NCI-H1092 (cell line): ENCODE results near the gene SIRT4.

Experiments used
- DNase-seq: peaks from one replicate; lab custom pipeline; 2025; lab: John Stamatoyannopoulos, UW

SIRT4 gene

DNA sequence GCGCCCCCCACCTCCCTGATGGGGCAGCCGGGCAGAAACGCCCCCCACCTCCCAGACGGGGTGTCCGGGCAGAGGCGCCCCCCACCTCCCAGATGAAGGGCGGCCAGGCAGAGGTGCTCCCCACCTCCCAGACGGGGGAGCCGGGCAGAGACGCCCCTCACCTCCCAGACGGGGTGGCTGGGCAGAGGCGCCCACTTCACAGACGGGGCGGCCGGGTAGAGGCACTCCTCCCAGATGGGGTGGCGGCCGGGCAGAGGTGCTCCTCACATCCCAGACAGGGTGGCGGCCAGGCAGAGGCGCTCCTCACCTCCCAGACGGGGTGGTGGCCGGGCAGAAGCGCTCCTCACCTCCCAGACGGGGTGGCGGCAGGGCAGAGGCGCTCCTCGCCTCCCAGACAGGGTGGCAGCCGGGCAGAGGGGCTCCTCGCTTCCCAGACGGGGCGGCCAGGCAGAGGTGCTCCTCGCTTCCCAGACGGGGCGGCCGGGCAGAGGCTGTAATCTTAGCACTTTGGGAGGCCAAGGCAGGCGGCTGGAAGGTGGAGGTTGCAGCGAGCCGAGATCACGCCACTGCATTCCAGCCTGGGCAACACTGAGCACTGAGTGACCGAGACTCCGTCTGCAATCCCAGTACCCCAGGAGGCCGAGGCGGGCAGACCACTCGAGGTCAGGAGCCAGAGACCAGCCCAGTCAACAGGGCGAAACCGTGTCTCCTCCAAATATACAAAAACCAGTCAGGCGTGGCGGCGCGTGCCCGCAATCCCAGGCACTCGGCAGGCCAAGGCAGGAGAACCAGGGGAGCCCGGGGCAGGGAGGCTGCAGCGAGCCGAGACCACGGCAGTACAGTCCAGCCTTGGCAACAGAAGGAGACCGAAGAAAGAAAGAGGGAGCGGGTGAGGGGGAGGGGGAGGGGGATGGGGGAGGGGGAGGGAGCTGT is 23.7 kb upstream of the SIRT4 start:
- no peak for DNase-seq

DNA sequence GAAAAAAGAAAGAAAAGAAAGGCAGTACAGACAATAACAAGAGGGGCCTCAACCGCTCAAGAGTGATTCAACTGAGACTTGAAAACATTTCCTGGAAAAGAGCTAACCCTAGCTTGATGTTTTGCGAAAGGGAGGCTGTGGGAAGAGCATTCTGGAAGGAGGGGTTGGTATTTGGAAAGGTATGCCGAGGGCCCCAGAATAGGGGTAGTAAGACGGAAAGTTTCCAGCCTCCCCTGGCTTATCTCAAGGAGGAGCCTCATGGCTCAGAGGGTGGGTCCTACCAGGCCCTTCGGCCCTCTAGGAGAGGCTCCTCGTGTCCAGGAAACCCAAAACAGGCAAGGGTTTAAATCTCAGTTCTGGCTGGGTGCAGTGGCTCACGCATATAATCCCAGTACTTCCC is 18.8 kb upstream of the SIRT4 start:
- DNase-seq = no peak

DNA sequence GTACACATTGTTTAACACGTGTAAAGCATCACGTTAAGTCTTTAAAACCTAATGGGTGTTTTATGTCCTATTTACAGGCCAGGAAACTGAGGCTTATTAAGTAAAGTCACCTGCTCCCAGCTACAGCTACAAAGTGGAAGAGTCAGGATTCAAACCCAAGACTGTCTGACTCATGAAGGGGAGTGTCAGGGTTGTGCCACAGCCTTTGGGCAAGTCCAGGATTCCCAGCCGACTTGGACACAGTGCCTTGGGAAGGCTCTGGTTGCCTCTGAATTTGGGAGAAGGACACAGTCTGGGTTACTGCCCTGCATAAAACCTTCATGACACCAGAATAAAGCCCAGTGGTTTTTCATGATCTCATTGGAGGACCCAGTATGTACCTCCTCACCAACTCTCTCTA is 17.7 kb upstream of the SIRT4 start:
- DNase-seq = no peak

DNA sequence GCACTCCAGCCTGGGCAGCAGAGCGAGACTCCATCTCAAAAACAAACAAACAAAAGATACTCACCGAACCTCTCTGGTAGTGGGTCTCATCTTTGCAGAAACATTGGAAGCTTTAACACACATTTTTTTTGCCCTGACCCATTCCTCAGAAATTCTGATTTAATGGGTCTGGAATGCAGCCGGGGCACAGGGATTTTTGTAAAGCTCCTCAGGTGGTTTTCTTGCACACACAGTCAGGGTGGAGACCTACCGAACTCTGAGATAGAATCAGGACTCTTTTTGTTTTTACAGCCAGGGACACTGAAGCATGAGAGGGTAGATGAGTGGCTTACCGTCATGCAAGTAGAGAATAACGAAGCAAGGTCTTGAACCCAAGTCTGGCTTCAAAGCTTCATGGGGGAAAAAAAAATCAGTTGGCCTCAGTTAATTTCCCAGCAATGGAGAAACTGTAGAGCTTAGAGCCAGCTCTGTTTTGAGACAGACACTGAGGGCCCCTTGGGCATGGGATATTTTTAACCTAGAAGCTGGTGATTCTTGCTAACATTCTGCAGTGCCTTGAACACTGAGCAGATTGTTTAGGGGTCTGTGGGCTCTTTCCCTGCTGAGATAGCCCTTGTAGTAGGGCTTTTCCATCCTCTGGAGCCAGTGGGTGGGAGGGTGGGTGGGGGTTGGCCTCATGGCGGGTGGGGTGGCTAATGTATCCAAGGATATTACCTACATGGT is 15.2 kb upstream of the SIRT4 start:
- DNase-seq = no peak

DNA sequence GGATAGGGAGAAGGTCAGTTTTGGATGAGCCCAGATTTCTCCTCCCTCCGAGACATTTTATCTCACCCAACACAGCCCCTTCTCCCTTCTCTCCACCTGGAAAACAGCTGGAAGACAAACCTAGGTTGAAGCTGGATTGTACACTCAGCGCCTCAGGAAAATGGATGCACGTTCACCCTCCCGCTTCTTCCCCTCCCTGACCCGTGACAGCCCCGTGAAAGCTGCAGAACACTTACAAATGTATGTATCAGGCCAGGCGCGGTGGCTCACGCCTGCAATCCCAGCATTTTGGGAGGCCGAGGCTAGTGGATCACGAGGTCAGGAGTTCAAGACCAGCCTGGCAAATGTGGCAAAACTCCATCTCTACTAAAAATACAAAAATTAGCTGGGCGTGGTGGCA is 14.6 kb upstream of the SIRT4 start:
- DNase-seq = no peak

DNA sequence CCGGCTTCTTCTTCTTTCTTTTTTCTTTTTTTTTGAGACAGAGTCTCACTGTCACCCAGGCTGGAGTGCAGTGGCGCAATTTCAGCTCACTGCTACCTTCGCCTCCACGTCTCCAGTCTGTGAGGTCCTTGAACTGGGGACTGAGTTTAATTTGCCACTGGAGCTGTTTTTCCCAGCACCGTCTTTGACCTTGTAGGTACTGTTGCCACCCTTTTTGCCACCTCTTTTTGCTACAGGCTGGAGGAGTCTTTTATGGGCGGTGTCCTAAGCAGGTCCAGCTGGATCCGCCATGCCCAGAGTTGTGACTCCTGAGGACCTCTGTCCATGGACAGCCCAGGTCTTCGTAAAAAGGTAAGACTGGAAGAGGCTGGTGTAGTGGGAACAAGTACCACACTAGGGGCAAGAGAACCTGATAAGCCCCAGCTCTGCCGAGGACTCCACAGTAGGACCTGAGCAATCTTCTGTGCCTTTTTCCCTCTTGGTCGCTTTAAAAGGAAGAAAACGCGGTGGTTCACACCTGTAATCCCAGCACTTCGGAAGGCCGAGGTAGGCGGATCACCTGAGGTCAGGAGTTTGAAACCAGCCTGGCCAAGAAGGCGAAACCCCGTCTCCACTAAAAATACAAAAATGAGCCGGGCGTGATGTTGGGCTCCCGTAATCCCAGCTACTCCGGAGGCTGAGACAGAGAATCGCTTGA is 11.4 kb upstream of the SIRT4 start:
- no peak for DNase-seq

DNA sequence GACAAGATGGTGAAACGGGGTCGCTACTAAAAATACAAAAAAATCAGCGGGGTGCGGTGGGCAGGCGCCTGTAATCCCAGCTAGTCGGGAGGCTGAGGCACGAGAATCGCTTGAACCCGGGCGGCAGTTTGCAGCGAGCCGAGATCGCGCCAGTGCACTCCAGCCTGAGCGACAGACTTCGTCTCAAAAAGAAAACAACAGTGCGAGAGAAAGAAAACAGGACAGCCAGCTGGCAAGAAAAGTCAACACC is 9.8 kb upstream of the SIRT4 start:
- no peak for DNase-seq

DNA sequence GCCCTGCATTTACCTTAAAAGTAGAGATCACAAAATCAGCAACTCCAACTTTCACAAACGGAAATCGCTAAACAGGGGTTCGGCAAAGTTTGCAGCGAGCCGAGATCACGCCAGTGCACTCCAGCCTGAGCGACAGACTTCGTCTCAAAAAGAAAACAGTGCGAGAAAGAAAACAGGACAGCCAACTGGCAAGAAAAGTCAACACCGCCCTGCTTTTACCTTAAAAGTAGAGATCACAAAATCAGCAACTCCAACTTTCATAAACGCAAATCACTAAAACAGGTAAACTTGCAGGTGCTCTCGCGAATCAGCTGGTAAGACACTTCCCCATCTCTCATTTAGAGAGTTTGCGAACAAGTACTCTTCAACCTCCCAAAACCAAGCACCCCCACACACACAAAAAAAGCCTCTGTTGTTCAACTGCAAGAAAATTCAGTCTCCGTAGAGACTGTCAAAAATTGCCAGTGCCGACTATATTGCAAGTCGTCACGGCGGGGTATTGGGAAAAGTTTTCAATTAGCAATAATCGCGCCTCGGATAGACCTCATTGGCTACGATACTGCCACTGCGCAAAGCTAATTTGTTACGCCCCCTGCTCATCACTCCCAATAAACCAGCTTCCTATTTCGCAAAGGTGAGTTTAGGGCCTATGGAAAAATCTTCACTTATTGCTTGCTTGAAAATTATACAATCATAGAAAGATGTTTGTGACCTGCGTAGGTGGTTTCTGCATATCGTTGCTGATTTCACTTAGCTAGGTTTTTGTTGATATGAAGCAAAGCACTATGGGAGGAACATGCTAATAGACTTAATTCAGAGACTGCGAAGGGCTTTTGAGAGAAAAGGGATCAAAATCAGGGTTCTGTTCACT is 9.2 kb upstream of the SIRT4 start, which contains the start of gene RNU4-1:
TSS of gene RNU4-1 (minus strand) at position 577 of the 871 bp plus-strand sequence.
- peak; percentile 88 for DNase-seq

DNA sequence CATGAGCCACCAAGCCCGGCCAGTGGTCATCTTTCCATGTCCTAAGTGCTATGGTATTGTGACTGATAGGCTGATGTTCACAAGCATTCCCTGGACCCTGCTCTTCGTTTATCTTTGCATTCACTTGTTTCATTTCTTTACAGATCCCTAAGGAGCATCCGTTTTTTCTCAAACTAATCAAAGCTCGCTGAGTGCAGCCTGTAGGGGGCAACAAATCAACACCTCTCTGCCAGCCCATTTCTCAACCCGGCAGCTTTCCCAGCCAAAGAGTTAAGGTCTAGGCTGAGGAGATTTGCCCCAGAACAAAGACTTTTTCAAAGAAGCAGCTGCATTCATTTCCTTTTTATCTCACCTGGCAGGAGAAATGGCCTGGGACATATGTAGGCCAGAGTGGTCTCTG is 12.1 kb downstream of the SIRT4 start:
- no peak for DNase-seq

DNA sequence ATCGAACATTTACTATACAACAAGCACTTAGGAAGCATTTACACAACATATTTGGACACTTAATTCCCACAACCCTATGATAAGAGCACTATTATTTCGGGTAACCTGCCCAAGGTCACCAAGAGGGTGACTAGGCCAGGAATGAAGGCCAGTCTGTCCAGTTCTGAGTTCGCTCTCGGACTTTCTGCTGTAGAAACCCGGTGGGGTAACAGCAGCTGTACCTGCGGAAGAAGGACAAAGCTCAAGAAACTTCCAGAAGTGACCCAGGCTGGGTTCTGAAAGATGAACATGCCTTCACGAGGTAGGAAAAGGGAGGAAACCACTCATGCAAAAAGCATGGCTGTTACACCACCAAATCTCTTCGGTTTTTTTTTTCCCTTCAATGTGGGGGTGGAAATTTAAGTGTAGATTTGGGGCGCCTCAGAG is 14.7 kb downstream of the SIRT4 start:
- DNase-seq = no peak

DNA sequence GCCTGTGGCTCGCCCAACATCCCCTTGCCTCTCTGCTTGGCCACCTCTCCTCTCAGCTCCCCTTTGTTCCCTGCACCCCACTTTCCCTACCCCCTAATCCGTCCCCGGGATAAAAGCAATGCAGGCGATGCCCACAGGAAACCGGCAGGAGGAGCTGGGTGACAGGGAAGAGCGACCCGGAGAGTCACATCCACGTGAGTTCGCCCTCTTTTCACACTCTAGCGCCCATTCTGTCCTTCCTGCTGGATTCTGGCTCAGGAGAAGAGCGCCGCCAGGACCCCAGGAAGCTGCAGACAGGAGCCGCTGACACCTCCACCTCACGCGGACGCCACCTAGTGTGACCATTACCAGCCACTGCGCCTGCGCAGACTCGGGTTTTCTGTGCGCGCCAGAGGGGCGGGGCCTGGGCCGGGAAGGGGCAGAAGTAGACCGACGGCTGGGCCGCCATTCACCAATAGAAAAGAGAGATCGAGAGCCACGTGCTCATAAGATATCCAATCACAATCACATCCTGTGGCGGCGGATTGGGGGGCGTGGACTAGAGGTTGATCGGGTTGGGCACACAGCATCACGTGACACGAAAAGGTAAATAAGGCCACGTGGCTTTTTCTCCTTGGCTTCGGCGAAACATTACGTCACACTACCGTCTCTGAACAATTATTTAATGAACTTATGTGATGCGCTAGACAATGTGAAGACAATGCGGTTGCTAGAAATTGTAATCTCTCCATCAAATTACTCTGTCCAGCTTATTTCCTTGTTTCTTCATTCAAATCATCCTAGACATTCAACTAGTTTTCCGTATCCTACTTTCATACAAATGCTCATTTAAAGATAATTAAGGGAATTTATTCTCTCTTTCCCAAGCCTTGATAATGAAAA is 15.3 kb downstream of the SIRT4 start:
- peak; percentile 97 for DNase-seq

DNA sequence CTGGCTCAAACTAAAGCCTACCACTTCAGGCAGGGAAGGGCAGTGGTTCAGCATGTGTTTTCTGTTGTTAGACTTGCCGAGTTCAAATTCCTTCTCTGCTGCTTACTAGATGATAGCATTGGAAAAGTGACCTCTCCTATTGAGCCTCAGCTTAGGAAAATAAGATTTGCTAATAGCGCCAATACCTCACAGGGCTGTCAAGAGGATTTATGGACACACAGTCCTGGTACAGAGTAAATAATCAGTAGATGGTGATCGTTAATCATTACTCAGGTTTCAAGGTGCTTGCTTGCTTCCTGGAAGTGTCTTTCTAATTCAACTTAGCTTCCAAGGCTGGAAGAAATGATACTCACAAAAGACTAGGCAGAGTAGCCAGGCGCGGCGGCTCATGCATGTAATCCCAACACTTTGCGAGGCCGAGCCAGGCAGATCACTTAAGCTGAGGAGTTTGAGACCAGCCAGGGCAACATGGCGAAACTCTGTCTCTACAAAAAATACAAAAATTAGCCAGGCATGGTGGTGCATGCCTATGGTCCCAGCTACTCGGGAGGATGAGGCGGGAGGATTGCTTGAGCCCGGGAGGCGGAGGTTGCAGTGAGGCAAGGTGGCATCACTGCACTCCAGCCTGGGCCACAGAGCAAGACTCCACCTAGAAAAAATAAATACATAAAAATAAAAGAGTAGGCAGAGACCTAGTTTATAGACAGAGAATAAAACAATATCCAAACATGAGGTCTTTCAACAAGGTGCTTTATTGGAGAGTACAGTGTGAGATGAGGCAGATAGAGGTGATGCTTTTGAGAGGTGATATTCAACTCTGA is 19.5 kb downstream of the SIRT4 start:
- no peak for DNase-seq

DNA sequence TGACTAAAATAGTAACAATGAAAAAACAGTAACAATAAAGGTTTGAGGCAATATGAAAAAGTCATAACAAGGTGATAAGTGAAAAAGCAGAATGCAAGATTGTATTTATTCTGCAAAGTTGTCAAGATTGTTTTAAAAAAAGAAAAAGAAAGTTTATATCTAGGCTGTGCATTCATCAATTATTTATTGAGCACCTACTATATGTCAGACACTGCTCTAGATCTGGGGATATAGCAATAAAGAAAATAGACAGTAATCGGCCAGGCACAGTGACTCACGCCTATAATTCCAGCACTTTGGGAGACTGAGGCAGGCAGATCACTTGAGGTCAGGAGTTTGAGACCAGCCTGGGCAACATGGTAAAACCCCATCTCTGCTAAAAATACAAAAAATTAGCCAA is 21.7 kb downstream of the SIRT4 start:
- DNase-seq = no peak

DNA sequence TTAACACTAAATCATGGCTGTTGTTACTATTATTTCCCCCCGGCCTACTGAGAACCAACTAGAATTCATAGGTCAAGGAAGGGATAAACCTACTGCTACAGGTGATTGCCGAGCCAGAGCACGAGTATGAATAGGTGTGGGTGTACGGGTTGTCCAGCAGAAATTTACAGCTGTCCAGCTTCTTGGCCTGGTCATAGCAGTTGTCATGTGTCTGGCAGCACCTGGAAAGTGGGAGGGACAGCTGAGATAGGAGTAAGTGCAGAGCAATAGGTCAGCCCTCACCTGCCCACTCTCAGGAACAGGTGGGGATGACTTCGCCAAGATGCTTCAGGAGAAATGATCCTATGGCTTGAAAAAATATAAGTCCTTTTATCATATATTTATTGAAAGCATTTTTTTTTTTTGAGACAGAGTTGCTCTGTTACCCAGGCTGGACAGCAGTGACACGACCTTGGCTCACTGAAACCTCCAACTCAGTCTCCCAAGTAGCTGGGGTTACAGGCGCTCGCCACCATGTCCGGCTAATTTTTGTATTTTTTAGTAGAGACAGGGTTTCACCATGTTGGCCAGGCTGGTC is 22.8 kb downstream of the SIRT4 start:
- DNase-seq = no peak

DNA sequence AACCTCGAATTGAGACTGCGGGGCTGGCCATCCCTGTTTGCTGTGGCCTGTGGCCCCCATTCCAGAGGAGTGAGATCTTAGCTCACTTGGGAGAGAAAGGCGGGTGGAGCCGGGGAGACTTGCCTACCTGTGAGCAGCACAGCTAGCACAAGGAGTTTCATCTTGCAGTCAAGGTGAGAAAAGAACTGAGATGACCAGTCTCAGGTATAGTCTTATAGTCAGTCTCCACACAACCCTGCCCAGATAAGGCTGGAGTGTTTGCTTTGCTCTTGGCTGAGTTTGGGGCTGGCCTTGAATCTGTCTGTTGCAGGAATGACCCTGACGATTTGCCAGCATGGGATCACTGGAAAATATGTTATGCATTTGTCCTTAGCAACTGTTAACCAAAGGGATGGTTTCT is 25.5 kb downstream of the SIRT4 start, which contains the start of gene PLA2G1B:
TSS of gene PLA2G1B (minus strand) at position 187 of the 400 bp plus-strand sequence. CDS start at position 161, 26 bp downstream.
- DNase-seq = no peak

DNA sequence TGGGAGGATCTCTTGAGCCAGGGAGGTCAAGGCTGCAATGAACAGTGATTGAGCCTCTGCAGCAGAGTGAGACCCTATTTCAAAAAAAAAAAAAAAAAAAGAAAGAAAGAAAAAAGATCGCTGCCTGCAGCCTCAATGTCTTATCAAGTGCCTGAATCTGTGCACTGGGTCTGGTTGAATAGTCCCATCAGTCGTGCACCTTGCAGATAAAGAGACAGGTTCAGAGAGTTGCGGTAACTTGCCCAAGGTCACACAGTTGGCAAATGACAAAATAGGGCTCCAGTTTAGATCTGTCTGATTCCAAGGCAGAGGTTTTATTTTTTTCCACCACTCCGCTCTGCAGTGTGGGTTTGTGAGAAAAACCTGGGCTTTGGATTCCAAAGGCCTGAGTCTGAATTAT is 26.1 kb downstream of the SIRT4 start:
- DNase-seq = no peak

DNA sequence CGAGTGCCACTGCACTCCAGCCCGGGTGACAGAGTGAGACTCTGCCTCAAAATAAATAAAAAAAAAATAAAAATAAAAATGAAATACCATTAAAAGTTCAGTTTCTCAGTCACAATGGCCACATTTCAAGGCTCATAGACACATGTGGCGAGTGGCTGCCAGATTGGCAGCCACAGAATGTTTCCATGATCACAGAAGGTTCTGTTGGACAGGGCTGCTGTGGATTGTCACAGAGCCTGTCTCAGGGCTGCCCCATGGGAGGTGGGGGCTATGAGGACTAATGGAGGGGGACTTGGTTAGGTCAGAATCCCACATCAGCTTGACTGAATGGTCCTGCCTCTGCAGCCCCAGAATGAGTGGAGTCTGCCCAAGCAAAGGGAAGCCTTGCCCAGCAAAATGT is 29.3 kb downstream of the SIRT4 start:
- no peak for DNase-seq

DNA sequence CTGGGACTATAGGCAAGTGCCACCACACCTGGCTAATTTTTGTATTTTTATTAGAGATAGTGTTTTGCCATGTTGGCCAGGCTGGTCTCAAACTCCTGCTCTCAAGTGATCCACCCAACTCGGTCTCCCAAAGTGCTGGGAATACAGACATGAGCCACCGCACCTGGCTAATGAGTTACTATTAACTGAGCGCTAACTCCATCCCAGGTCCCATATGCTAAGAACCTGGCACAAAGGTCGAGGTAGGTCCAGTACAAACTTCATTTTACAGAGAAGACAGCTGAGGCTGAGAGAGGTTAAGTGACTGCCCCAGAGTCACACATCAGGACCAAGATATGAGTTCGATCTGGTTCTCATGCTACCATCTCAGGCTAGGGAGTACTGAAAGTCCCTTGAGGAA is 29.9 kb downstream of the SIRT4 start:
- no peak for DNase-seq

DNA sequence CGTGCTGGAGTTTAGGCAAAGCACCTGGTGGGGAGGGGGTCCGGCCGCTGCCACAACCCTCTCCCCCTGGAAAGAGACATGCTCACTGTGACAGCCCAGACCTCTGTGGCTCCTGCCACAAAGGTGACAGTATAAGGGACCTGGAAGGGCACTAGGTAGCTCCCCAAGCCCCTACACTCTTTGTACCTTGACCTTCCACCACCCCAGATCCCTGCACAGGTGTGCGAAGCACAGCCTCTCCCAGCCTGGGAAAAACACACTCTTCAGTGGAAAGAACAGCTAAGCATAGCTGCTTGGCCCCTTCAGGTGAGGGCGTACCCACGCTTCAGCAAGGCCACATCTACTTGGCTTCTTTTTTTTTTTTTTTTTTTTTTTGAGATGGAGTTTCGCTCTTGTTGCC is 30.4 kb downstream of the SIRT4 start:
- DNase-seq = no peak

DNA sequence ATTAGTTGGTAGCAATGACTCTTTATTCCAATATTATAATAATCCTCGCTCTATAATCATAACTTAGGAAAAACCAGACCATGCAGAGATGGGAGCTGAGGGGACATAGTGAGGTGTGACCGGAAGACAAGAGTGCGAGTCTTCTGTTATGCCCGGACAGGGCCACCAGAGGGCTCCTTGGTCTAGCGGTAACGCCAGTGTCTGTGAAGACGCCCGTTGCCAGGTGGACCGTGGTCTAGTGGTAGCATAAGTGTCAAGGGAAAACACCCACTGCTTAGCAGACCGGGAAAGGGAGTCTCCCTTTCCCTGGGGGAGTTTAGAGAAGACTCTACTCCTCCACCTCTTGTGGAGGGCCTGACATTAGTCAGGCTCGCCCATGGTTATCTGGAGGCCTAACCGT is 33.3 kb downstream of the SIRT4 start:
- DNase-seq = peak; percentile 4
